Mesothelial cell of epicardium (in vitro differentiated cells): ENCODE measurements around the gene SRM. TPM values are rescaled to one million over a fixed set of nuclear protein-coding genes. Genes with fewer than 3 reads are reported as not detected.

Source experiments
- DNase-seq, 2 experiments: peaks; one replicate each; pipeline ENCODE4 v3.0.0; 2021; ENCODE audit warnings: low spot score in 2 of 2; ENCODE audit not compliant: unreplicated experiment in 2 of 2
- H3K27ac Mint-ChIP-seq: 2 replicates; pipeline ENCODE4 v1.8.0; 2021; ENCODE audit warnings: mixed read lengths
- H3K27me3 Mint-ChIP-seq: 2 replicates; pipeline ENCODE4 v1.8.0; 2021; ENCODE audit warnings: low read depth, mixed read lengths
- H3K36me3 Mint-ChIP-seq: 2 replicates; pipeline ENCODE4 v1.8.0; 2021; ENCODE audit warnings: mixed read lengths
- H3K4me1 Mint-ChIP-seq: 2 replicates; pipeline ENCODE4 v1.8.0; 2021; ENCODE audit warnings: mixed read lengths
- H3K4me3 Mint-ChIP-seq: 2 replicates; pipeline ENCODE4 v1.8.0; 2021; ENCODE audit warnings: mild to moderate bottlenecking, moderate library complexity, mixed read lengths
- H3K9me3 Mint-ChIP-seq: 2 replicates; pipeline ENCODE4 v1.8.0; 2021; ENCODE audit warnings: mixed read lengths
- total RNA-seq: library from RNA; stranded (reverse); gene quantifications from 3 replicates; pipeline ENCODE4 v1.2.1, GENCODE V29; 2021
- TF ChIP-seq, protein P1 (sequence below): fragments of 200-600 bp; sonication (generic); IDR thresholded peaks from one replicate; pipeline ENCODE4 v1.5.0; 2021; ENCODE audit warnings: antibody characterized with exemption; ENCODE audit not compliant: unreplicated experiment

Gene SRM
- total RNA-seq, 1 donor from 2014 or later = 61.4 TPM

DNA sequence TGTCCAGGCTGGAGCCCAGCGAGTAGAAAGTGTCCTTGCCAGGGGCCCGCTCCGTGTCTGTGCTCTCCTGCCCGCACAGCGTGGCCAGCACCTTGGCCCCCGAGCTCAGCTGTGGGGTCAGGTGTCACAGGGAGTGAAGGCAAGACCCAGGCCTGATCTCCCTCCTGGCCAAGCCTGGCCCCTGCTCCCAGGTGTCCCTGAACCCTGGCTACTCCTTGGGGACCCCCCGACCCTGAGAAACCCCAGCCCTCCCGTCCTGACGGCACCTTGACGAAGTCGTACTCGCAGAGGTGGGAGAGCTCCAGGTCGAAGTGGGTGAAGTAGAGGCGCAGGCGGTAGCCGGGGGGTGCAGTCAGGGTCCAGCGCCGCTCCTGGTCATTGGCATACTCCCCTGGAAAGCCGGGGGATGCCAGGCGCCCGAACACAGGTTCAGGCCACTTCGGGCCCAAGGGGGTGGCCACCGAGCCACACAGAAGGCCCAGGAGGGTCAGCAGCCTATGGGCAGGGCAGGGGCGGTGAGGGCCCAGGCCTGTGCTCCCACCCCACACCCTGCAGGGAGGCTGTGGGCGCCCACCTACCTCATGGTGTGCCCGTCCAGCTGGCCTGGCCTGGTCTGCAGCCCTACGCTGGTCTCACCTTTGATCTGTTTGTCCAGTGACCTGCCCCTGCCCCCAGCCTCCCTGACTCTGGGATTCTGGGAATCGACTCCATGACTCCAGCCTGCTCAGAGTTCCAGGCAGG lies 13.0 kb downstream of the SRM start, which contains the start of gene MASP2:
TSS of gene MASP2 (minus strand) at position 615 of the 741 bp plus-strand sequence. CDS start at position 583, 32 bp downstream.
- H3K27me3 Mint-ChIP-seq = peaks cover 3% of the 10 kb centered on the region
- no peaks in the 10 kb centered on the region for H3K9me3 Mint-ChIP-seq
- no peaks in the 10 kb centered on the region for H3K36me3 Mint-ChIP-seq
- H3K4me3 Mint-ChIP-seq = no peak within 1 kb of the TSS
- TF ChIP-seq, protein P1, sequence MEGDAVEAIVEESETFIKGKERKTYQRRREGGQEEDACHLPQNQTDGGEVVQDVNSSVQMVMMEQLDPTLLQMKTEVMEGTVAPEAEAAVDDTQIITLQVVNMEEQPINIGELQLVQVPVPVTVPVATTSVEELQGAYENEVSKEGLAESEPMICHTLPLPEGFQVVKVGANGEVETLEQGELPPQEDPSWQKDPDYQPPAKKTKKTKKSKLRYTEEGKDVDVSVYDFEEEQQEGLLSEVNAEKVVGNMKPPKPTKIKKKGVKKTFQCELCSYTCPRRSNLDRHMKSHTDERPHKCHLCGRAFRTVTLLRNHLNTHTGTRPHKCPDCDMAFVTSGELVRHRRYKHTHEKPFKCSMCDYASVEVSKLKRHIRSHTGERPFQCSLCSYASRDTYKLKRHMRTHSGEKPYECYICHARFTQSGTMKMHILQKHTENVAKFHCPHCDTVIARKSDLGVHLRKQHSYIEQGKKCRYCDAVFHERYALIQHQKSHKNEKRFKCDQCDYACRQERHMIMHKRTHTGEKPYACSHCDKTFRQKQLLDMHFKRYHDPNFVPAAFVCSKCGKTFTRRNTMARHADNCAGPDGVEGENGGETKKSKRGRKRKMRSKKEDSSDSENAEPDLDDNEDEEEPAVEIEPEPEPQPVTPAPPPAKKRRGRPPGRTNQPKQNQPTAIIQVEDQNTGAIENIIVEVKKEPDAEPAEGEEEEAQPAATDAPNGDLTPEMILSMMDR = no peak
- H3K27ac Mint-ChIP-seq = no peak within 1 kb of the TSS
- no peak for DNase-seq
- H3K4me1 Mint-ChIP-seq = no peaks in the 10 kb centered on the region

DNA sequence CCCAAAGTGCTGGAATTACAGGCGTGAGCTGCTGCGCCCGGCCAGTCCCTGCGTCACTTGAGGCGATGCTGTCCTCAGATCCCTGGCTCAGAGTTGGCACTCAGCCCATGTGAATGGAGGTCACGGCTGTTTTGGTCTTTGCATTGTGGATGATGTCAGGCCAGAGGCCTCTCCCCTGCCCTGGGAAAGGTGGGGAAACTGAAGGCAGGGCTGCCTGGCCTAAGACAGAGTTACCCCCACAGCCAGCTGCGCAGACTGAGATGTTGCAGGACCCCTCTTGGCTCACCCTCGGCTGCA lies 13.6 kb downstream of the SRM start:
- no peaks in the 10 kb centered on the region for H3K4me1 Mint-ChIP-seq
- DNase-seq = no peak
- no peaks in the 10 kb centered on the region for H3K36me3 Mint-ChIP-seq
- TF ChIP-seq, protein P1 = no peak
- no peak overlapping the region for H3K4me3 Mint-ChIP-seq
- H3K9me3 Mint-ChIP-seq = no peaks in the 10 kb centered on the region
- no peak overlapping the region for H3K27ac Mint-ChIP-seq
- H3K27me3 Mint-ChIP-seq = peaks cover 2% of the 10 kb centered on the region

DNA sequence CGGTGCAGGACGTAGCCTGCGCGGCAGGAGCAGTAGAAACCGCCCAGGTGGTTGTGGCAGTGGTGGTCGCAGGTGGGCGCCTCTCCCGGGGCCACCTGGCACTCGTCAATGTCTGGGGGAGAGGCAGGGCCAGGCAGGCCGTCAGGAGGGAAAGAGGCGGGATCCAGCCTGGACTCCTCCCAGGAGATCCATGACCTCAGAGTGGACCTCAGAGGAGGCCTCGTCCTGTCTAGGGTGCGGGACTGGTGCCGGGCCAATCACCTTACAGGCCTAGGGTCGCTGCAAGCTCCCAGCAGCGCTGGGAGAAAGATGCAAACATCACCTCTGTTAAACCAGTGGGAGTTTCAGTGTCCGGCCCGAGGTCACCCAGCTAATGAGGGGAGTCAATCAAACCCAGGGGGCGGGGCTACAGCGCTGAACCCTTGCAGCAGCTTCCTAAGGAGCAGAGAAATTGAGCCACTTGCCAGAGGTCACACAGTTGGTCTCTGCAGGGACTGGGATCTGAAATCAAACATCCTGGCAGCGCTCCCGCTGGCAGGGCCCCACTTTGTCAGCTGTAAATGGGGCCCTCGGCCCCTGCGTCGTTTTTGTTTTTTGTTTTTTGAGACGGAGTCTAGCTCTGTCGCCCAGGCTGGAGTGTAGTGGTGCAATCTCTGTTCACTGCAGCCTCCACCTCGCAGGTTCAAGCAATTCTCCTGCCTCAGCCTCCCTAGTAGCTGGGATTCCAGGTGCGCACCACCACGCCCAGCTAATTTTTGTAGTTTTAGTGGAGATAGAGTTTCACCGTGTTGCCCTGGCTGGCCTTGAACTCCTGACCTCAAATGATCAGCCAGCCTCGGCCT lies 14.2 kb downstream of the SRM start:
- Mint-ChIP-seq H3K27ac (no peak overlapping the region), H3K9me3 (no peaks in the 10 kb centered on the region), H3K4me3 (no peak overlapping the region), H3K36me3 (no peaks in the 10 kb centered on the region), H3K4me1 (no peaks in the 10 kb centered on the region), H3K27me3 (no peaks in the 10 kb centered on the region)
- TF ChIP-seq, protein P1 = no peak
- no peak for DNase-seq

DNA sequence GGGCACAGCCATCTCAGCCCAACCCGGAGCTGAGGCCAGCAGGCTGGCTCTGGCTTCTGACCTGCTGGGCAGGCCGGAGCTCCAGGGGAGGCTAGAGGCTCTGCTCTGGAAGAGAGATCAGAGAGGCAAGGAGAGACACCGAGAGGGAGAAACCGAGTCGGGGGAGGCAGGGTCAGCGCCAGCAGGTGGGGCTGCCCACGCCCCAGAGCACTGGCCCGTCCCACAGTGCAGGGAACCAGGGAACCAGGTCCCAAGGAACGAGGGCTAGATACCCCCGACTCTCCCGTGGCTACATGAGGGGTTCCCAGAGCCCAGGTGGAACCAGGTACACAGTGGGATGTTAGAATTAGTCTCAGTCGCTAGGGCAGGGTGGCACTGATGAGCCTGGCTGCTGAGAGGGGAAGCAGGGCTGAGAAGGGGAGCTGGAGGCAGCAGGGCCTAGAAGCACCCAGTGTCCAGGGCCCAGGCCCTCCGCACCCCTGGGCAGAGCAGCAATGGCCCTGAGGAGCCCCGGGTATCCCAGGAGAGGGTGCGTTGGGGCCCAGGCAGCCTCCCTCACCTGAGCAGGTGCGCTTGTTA lies 14.9 kb downstream of the SRM start:
- no peak overlapping the region for H3K4me3 Mint-ChIP-seq
- H3K36me3 Mint-ChIP-seq = no peaks in the 10 kb centered on the region

DNA sequence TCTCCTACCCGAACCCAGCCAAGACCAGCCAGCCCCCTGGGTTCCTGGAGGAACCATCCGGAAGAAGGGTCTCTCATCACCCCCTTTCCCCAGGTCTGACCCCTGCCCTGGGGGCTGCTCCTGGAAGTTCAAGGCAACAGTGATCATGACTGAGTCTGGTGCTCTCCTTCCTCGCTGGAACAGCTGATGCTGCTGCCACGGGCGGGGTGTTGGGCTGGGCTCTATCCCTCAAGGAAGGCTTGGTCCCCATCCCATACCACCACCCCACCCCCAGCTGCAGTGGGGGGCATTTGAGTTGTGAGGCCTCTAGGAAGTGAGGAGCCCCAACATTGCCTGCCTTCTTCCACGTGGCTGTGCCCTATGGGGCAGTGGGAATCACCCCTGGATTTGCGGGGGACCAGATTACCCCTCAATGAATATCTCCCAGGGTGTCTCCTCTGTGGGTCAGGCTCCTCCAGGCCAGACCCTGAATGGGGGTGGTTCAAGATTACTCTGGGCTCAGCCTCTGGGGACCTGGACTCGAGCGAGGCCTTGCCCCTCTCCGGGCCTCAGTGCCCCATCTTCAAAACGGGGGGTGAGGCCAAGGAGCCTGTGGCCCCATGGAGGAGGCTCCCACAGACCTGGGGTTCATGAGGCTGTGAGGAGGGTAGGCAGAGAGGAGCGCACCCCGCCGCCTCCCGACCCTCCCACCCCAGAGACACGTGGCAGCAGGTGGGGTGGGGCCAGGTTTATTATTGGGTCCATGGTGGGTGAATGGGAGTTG lies 15.6 kb downstream of the SRM start:
- Mint-ChIP-seq H3K4me1 (no peaks in the 10 kb centered on the region), H3K4me3 (no peak overlapping the region), H3K9me3 (no peaks in the 10 kb centered on the region), H3K36me3 (no peaks in the 10 kb centered on the region), H3K27me3 (no peaks in the 10 kb centered on the region), H3K27ac (no peak overlapping the region)
- DNase-seq = no peak
- TF ChIP-seq, protein P1 = no peak

More for the DNA sequence above, 14.9 kb downstream of the SRM start:
- Mint-ChIP-seq H3K9me3 (no peaks in the 10 kb centered on the region), H3K27ac (no peak overlapping the region), H3K27me3 (no peaks in the 10 kb centered on the region), H3K4me1 (no peaks in the 10 kb centered on the region)
- DNase-seq = no peak
- TF ChIP-seq, protein P1 = no peak
